Neural cell (in vitro differentiated cells): ENCODE results near the gene ADCY1. TPM values are rescaled to one million over a fixed set of nuclear protein-coding genes. Genes with fewer than 3 reads are reported as not detected.

Experiments
- H2AFZ ChIP-seq: fragments of 200-600, 300-800 bp; sonication (generic), shearing (Covaris generic); 2 replicates; pipeline ENCODE4 v1.6.0; 2014; ENCODE audit warnings: low read depth, mild to moderate bottlenecking, antibody characterized with exemption, low read length, moderate library complexity
- H3F3A ChIP-seq: fragments of 200-600 bp; shearing (Covaris generic); 2 replicates; pipeline ENCODE4 v1.6.1; 2016; ENCODE audit warnings: mild to moderate bottlenecking, moderate library complexity, mixed read lengths, antibody characterized with exemption, low read length; ENCODE audit not compliant: insufficient read depth, poor library complexity, severe bottlenecking
- H3K27ac ChIP-seq: fragments of 200-600, 300-800 bp; sonication (generic), shearing (Covaris generic); 2 replicates; pipeline ENCODE4 v1.5.1; 2014; ENCODE audit warnings: mild to moderate bottlenecking, low read length, moderate library complexity
- H3K27me3 ChIP-seq: fragments of 300-800, 200-600 bp; sonication (generic), shearing (Covaris generic); 2 replicates; pipeline ENCODE4 v1.6.0; 2014; ENCODE audit warnings: mild to moderate bottlenecking, low read depth, low read length, moderate library complexity; ENCODE audit not compliant: insufficient read depth
- H3K36me3 ChIP-seq: fragments of 300-800, 200-600 bp; sonication (generic), shearing (Covaris generic); 2 replicates; pipeline ENCODE4 v1.5.1; 2014; ENCODE audit warnings: mild to moderate bottlenecking, antibody characterized with exemption, low read length, moderate library complexity; ENCODE audit not compliant: insufficient read depth
- H3K4me2 ChIP-seq: fragments of 300-800, 200-600 bp; sonication (generic), shearing (Covaris generic); 2 replicates; pipeline ENCODE4 v1.6.0; 2014; ENCODE audit warnings: mild to moderate bottlenecking, low read length
- H3K4me3 ChIP-seq: fragments of 300-800, 200-600 bp; sonication (generic), shearing (Covaris generic); 2 replicates; pipeline ENCODE4 v1.5.1; 2014; ENCODE audit warnings: mild to moderate bottlenecking, low read length, moderate library complexity
- H3K79me2 ChIP-seq: fragments of 200-600 bp; shearing (Covaris generic); replicated peaks from 2 replicates; pipeline ENCODE4 v1.6.0; 2014; ENCODE audit warnings: mild to moderate bottlenecking, low read length, moderate library complexity; ENCODE audit not compliant: insufficient read depth
- H3K9ac ChIP-seq: fragments of 300-800, 200-600 bp; sonication (generic), shearing (Covaris generic); 2 replicates; pipeline ENCODE4 v1.6.1; 2016; ENCODE audit warnings: mild to moderate bottlenecking, low read length, mixed read lengths
- H3K9me2 ChIP-seq: fragments of 200-600 bp; shearing (Covaris generic); 2 replicates; pipeline ENCODE4 v1.6.1; 2016; ENCODE audit warnings: mild to moderate bottlenecking, low read length, mixed read lengths; ENCODE audit not compliant: insufficient read depth
- H3K9me3 ChIP-seq: fragments of 200-600, 300-800 bp; sonication (generic), shearing (Covaris generic); 2 replicates; pipeline ENCODE4 v1.6.1; 2016; ENCODE audit warnings: mild to moderate bottlenecking, mixed run types, low read length, moderate library complexity, mixed read lengths
- H4K20me1 ChIP-seq: fragments of 200-600 bp; shearing (Covaris generic); 2 replicates; pipeline ENCODE4 v1.6.1; 2016; ENCODE audit warnings: mild to moderate bottlenecking, mixed run types; ENCODE audit not compliant: insufficient read depth
- EP300 ChIP-seq: fragments of 450-650 bp; conservative IDR thresholded peaks from 2 replicates; pipeline ENCODE4 v1.6.1; 2014; ENCODE audit warnings: antibody characterized with exemption, mild to moderate bottlenecking, moderate library complexity; ENCODE audit not compliant: poor library complexity, severe bottlenecking
- EZH2 ChIP-seq: fragments of 200-600, 300-800 bp; shearing (Covaris generic), sonication (generic); IDR thresholded peaks from 2 replicates; pipeline ENCODE4 v1.6.1; 2014; ENCODE audit warnings: antibody characterized with exemption, low read length, borderline replicate concordance, mild to moderate bottlenecking; ENCODE audit not compliant: insufficient read depth, poor library complexity, severe bottlenecking
- MXI1 ChIP-seq: fragments of 450-650 bp; conservative IDR thresholded peaks from 2 replicates; pipeline ENCODE4 v1.6.1; 2014; ENCODE audit warnings: antibody characterized with exemption, mild to moderate bottlenecking; ENCODE audit not compliant: poor library complexity, severe bottlenecking
- POLR2AphosphoS5 ChIP-seq: IDR thresholded peaks from 2 replicates; pipeline ENCODE4 v1.6.1; 2012
- RAD21 ChIP-seq: fragments of 450-650 bp; conservative IDR thresholded peaks from 2 replicates; pipeline ENCODE4 v1.6.1; 2014; ENCODE audit warnings: antibody characterized with exemption, mild to moderate bottlenecking, moderate library complexity
- REST ChIP-seq: IDR thresholded peaks from 2 replicates; pipeline ENCODE4 v1.6.1; 2012; ENCODE audit warnings: borderline replicate concordance
- SMC3 ChIP-seq: fragments of 450-650 bp; conservative IDR thresholded peaks from 2 replicates; pipeline ENCODE4 v1.6.1; 2014; ENCODE audit warnings: antibody characterized with exemption, mild to moderate bottlenecking, moderate library complexity; ENCODE audit not compliant: poor library complexity
- TAF1 ChIP-seq: IDR thresholded peaks from 2 replicates; pipeline ENCODE4 v1.6.1; 2012; ENCODE audit warnings: low read depth
- polyA plus RNA-seq: library from polyadenylated mRNA; depleted of rRNA; stranded (reverse); fragments of >200 nt; gene quantifications from 2 replicates; pipeline ENCODE4 v1.2.3, GENCODE V29; 2014
- TF ChIP-seq, protein P1 (sequence below): fragments of 450-650 bp; IDR thresholded peaks from 2 replicates; pipeline ENCODE4 v1.5.1; 2014; ENCODE audit warnings: antibody characterized with exemption, mild to moderate bottlenecking, moderate library complexity; ENCODE audit not compliant: poor library complexity, severe bottlenecking

Gene ADCY1
- polyA plus RNA-seq, 1 donor from 2014 or later, result 14.8 TPM

DNA sequence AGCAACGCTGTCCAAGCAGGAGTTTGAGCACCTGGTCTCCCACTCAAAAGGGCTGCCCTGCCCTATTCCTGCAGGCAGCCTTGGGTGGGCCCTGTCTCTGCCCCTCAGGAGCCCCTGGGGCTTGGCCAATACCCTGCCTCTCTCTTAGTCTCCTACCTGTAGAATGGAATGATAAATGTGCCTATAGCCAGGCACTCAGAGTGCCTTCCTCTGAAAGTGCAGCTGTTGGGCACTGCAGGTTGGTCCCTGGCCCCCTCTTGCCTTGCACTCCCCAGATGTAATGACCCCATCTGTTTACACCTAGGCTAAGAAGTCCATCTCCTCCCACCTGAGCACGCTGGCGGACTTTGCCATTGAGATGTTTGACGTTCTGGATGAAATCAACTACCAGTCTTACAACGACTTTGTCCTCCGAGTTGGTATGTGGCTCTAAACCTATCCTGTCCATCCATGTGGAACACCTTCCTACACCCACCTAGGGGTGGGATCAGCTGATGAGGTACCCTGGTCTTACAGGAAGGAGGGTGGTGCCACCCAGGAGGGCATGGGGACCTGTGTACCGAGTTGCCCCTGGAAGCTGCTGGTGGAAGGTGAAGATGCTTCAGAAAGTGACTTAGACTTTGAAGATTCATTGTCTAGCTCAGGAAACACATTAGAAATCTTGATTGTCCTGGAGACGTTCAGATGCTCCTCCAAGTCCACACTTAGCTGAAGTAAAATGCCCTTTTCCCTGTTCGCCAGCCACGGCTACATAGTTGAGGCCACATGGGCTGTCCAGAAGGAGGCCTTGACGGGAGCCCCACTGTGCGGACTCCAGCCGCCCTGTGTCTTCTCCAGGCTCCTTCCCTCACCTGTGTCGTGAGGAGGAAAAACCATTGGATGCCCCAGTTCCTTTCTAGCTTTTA is 134.1 kb downstream of the ADCY1 start:
- Histone ChIP-seq H2AFZ (no peak overlapping the region), H3K27me3 (no peaks in the 10 kb centered on the region), H3K9ac (no peak overlapping the region), H3F3A (no peaks in the 10 kb centered on the region), H3K9me2 (no peaks in the 10 kb centered on the region), H4K20me1 (no peaks in the 10 kb centered on the region), H3K36me3 (no peaks in the 10 kb centered on the region), H3K4me2 (no peak overlapping the region), H3K79me2 (no peaks in the 10 kb centered on the region), H3K27ac (no peak overlapping the region), H3K4me3 (no peak overlapping the region), H3K9me3 (no peaks in the 10 kb centered on the region)
- TF ChIP-seq SMC3 (no peak), REST (no peak), MXI1 (no peak), POLR2AphosphoS5 (no peak), TAF1 (no peak), RAD21 (no peak), EP300 (no peak), EZH2 (no peak)
- TF ChIP-seq, protein P1, sequence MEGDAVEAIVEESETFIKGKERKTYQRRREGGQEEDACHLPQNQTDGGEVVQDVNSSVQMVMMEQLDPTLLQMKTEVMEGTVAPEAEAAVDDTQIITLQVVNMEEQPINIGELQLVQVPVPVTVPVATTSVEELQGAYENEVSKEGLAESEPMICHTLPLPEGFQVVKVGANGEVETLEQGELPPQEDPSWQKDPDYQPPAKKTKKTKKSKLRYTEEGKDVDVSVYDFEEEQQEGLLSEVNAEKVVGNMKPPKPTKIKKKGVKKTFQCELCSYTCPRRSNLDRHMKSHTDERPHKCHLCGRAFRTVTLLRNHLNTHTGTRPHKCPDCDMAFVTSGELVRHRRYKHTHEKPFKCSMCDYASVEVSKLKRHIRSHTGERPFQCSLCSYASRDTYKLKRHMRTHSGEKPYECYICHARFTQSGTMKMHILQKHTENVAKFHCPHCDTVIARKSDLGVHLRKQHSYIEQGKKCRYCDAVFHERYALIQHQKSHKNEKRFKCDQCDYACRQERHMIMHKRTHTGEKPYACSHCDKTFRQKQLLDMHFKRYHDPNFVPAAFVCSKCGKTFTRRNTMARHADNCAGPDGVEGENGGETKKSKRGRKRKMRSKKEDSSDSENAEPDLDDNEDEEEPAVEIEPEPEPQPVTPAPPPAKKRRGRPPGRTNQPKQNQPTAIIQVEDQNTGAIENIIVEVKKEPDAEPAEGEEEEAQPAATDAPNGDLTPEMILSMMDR, result no peak

- Histone ChIP-seq H3K4me2 (no peak overlapping the region), H3K36me3 (no peaks in the 10 kb centered on the region), H2AFZ (no peak overlapping the region)
Observed at GRCh38 chr7:45709168-45710042, 135.2 kb downstream of the ADCY1 start.

More at GRCh38 chr7:45709168-45710042, 135.2 kb downstream of the ADCY1 start:
- H3K9ac ChIP-seq, result no peak overlapping the region
- TF ChIP-seq RAD21 (no peak), SMC3 (no peak), MXI1 (no peak), TAF1 (no peak), EZH2 (no peak), EP300 (no peak), POLR2AphosphoS5 (no peak)
- TF ChIP-seq, protein P1, result no peak
- no peaks in the 10 kb centered on the region for H3K9me2 ChIP-seq
- no peak overlapping the region for H3K27ac ChIP-seq
- H3K4me3 ChIP-seq, result no peak overlapping the region
- no peaks in the 10 kb centered on the region for H3F3A ChIP-seq
- H3K9me3 ChIP-seq, result no peaks in the 10 kb centered on the region
- no peaks in the 10 kb centered on the region for H3K27me3 ChIP-seq
- no peaks in the 10 kb centered on the region for H3K79me2 ChIP-seq
- no peaks in the 10 kb centered on the region for H4K20me1 ChIP-seq
